Fibroblast of peridontal ligament (primary cell): ENCODE data around the gene COX15.
"Not testable (repeated sequence)": the region's sequence is repeated elsewhere in the genome, so short reads cannot be mapped to it uniquely, and the experiment has no call there.

Experiments
- DNase-seq: peaks from one replicate; pipeline ENCODE4 v3.0.0-alpha.2; 2010; ENCODE audit errors: extremely low read depth

COX15 gene

GRCh38 chr10:99740933-99741559 lies 9.1 kb upstream of the COX15 start:
- DNase-seq = no peak

DNA sequence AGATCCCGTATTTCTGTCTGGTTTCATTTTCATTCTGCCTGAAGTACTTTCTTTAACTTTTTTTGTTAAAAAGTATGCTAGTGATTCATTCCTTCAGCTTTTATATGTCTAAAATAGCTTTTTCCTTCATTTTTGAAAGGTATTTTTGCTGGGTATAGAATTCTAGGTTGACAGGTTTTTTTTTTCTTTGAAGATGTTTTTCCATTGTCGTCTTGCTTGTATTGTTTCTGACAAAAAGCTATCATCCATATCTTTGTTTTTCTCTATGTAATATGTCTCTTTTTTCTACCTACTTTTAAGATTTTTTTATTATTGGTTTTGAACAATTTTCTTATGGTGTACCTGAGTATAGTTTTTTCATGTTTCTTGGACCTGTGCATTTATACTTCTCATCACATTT lies 8.3 kb upstream of the COX15 start:
- no peak for DNase-seq

GRCh38 chr10:99734111-99734510 lies 2.2 kb upstream of the COX15 start:
- not testable (repeated sequence) for DNase-seq

GRCh38 chr10:99733366-99733765 lies 1.4 kb upstream of the COX15 start:
- no peak for DNase-seq

DNA sequence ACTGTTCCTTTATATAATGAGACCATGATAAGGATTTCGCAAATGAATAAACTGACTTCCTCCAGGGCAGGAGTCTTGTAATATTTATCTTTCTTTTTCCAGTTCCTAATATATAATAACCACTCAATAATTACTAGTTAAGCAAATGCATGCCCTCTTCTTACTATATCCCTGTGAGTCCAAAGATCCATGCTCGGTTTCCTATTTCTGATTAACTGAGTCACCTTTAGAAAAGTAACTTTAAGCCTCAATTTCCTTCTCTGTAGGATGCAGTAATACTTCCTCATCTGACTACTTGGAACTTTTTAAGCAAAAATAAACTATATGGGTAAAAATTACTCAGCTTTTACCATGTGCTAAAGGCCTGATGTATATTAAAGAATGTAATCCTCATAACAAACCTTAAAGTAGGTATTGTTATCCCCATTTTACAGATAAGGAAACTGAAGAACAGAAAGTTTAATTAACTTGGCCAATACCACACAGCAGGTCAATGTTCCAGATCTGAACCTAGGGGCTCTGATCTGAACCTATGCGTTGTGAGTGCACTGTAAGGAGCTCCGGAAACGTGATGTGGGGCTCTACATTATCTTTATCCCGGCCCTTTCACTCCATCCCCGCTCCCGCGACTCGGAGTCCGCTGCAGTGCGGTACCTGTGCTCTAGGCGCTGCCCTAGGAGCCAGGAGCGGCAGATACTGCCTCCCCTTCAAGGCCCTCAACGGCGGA lies 458 bp downstream of the COX15 start:
- DNase-seq = no peak

DNA sequence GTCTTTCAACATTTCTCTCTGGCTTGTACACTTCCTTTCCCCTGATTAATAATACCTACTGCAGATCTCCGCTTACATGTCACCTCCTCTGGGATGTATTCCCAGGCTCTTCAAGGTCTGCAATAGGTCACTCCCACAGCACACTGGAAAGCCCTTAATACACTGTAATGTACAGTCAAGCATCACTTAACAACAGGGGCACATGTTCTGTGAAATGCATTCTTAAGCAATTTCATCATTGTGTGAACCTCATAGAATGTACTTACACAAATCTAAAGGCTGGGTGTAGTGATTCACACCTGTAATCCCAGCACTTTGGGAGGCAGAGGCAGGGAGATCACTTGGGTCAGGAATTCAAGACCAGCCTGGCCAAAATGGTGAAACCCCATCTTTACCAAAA lies 1.9 kb downstream of the COX15 start:
- no peak for DNase-seq

- no peak for DNase-seq
These were observed 11.5 kb downstream of the COX15 start for GRCh38 chr10:99720387-99720786.

- DNase-seq = no peak
These were observed 17.5 kb downstream of the COX15 start for GRCh38 chr10:99714446-99714845.

DNA sequence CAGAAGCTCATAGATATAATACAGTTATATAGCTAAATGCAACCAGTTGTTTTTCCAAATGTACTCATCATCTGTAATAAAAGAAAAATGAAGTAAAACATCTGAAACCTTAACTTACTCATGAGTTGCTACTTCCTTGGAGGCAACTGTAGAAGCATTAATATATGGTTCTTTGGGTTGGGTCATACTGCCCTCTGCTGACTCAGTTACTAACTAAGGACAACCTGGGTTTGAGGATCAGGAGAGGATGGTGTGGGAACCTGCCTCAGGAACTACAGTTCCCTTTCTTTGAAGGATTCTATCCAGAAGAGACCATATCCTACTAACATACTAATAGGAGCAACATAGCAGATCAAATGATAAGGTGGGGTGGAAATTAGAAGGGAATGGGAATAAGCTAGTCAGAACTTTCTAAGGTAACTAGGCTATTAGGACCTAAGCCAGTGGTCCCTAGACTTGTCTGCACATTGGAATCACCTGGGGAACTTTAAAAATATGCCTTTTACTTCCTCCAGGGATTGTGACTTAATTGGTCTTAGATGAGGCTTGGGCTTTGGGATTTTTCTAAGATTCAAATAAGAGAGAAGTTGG lies 20.7 kb downstream of the COX15 start:
- peak; percentile 88 for DNase-seq

GRCh38 chr10:99709480-99710229 lies 22.3 kb downstream of the COX15 start:
- peak; percentile 70 for DNase-seq

DNA sequence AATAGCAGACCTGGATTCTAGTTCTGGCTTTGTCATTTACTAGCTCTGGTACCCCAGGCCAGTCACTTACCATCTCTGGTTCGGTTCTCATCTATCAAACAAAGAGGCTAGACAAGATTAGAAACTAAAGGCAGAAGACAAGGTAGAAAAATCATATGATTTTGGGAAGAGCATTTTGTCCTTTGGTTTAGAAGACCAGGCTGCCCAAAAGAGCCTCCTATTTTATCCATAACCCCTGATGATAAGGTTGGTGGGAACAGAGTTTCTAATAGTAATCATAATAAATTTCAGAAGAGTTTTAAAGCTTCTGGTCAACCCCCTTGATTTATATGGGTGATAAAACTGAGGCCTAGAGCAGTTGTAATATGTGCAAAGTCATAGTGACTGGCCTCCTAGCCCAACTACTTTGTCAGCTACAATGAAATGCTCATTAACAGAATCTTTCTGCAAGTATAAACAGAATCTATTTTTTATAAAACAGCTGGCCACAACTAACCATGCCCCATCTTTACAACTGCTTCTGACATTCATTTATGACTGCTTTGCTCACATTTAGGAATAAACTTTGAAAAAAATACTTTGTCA lies 23.4 kb downstream of the COX15 start:
- DNase-seq = peak; percentile 55

GRCh38 chr10:99700649-99701048 lies 31.3 kb downstream of the COX15 start:
- DNase-seq = peak; percentile 71

- DNase-seq = no peak
These were observed 33.3 kb downstream of the COX15 start for GRCh38 chr10:99698504-99699080.

- peak; percentile 51 for DNase-seq
These were observed 36.2 kb downstream of the COX15 start for GRCh38 chr10:99695761-99696160.

DNA sequence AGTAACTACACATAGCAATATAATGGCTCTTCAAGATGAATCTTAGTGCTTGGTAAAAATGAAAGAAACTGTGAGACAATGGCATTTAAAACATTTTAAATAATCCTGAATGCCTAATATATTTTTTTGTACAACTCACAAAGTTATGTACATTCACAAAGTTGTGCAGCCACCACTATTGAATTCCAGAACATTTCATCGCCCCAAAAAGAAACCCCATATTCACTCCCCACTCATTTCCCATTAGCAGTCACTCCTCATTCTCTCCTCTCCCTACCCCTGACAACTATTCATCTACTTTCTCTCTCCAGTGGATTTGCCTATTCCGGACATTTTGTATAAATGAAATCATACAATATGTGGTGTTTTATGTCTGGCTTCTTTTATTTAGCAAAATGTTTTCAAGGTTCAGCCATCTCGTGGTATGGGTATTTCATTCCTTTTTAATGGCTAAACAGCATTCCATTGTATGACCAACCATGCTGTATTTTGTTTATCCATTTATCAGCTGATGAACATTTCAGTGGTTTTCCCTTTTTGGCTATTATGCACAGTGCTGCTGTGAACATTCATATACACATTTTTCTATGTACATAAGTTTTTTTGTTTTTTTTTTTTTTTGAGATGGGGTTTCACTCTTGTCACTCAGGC lies 37.9 kb downstream of the COX15 start:
- peak; percentile 93 for DNase-seq

- no peak for DNase-seq
These were observed 42.5 kb downstream of the COX15 start for GRCh38 chr10:99689461-99689860.

DNA sequence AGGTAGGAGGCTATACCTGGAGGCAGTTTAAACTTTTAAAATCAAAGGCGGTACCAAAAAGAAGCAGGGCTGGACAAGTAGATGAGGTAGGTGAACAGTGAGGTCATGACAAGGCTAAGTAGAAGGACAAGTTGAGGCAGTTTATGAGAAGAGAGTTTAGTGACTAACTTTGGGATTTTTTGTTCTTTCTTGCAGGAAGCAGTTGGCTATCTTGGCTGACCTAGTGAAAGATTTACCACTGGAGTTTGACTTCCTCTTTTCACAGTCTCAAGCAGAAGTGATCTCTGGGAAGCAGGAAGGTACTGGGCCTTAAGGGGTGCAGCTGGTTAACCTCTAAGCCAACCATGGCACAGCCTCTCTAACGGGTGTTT lies 46.3 kb downstream of the COX15 start:
- DNase-seq = no peak

GRCh38 chr10:99682752-99683151 lies 49.2 kb downstream of the COX15 start:
- DNase-seq = no peak
